ENCODE measurements around the gene TXNL4B.

DNA sequence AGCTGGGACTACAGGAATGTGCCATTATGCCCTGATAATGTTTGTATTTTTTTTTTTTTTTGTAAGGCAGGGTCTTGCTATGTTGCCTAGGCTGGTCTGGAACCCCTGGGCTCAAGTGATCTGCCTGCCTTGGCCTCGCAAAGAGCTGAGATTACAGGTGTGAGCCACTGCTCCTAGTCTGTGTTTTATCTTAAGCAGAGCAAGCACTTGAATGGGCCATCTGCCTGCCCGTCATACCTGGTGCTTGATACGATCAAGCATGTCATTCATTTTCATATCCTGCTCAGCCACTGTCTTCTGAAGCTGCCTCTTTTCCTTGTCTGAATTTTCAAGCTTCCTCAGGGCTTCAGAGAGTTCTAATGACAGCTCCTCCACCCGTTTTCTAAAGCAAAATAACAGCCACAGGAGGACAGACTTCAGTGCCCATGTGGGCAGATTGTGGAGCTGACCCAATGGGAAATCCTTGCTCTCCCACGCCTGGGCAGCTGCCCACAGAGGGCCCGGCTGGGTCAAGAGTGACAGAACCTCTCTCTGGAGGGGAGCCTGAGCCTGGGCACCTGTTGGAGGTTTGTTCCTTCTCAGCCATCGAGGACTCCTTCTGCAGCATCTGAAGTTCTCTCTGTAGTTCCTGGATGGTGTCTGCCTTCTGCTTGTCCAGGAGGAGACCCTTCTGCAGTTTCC lies 36.7 kb upstream of the TXNL4B start:
- TF ChIP-seq, protein P1, sequence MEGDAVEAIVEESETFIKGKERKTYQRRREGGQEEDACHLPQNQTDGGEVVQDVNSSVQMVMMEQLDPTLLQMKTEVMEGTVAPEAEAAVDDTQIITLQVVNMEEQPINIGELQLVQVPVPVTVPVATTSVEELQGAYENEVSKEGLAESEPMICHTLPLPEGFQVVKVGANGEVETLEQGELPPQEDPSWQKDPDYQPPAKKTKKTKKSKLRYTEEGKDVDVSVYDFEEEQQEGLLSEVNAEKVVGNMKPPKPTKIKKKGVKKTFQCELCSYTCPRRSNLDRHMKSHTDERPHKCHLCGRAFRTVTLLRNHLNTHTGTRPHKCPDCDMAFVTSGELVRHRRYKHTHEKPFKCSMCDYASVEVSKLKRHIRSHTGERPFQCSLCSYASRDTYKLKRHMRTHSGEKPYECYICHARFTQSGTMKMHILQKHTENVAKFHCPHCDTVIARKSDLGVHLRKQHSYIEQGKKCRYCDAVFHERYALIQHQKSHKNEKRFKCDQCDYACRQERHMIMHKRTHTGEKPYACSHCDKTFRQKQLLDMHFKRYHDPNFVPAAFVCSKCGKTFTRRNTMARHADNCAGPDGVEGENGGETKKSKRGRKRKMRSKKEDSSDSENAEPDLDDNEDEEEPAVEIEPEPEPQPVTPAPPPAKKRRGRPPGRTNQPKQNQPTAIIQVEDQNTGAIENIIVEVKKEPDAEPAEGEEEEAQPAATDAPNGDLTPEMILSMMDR (IDR thresholded peaks at IDR 0.05) = no peak
- no peak for TF ChIP-seq POLR2A (IDR thresholded peaks at IDR 0.05)
